ENCODE data around the gene SLC9A4.

SLC9A4 gene

GRCh38 chr2:102473020-102473419, at the start of gene SLC9A4:
SLC9A4 (plus strand) TSS chr2:102473226; CDS start chr2:102473760, 534 bp downstream.
- peak; percentile 69 for DNase-seq

GRCh38 chr2:102423368-102423767, 49.7 kb upstream of the SLC9A4 start:
- DNase-seq, result no peak

GRCh38 chr2:102424754-102425153, 48.3 kb upstream of the SLC9A4 start:
- DNase-seq, result peak; percentile 42

GRCh38 chr2:102425441-102426132, 47.4 kb upstream of the SLC9A4 start:
- no peak for DNase-seq

- DNase-seq, result no peak
Measured at GRCh38 chr2:102427249-102427648, 45.8 kb upstream of the SLC9A4 start.

- no peak for DNase-seq
Measured at GRCh38 chr2:102428573-102428972, 44.5 kb upstream of the SLC9A4 start.

- no peak for DNase-seq
Measured at GRCh38 chr2:102432386-102432785, 40.6 kb upstream of the SLC9A4 start.

GRCh38 chr2:102433973-102434654, 38.9 kb upstream of the SLC9A4 start:
- no peak for DNase-seq

- peak; percentile 53 for DNase-seq
Measured at GRCh38 chr2:102434655-102435381, 38.2 kb upstream of the SLC9A4 start.

- DNase-seq, result no peak
Measured at GRCh38 chr2:102435741-102436140, 37.3 kb upstream of the SLC9A4 start.

- DNase-seq, result no peak
Measured at GRCh38 chr2:102436323-102436722, 36.7 kb upstream of the SLC9A4 start.

- peak; percentile 12 for DNase-seq
Measured at GRCh38 chr2:102437122-102437521, 35.9 kb upstream of the SLC9A4 start.

- no peak for DNase-seq
Measured at GRCh38 chr2:102438111-102438510, 34.9 kb upstream of the SLC9A4 start.

- no peak for DNase-seq
Measured at GRCh38 chr2:102438578-102438977, 34.4 kb upstream of the SLC9A4 start.

- DNase-seq, result no peak
Measured at GRCh38 chr2:102439065-102439695, 33.8 kb upstream of the SLC9A4 start.

- peak; percentile 77 for DNase-seq
Measured at GRCh38 chr2:102442967-102443828, 29.8 kb upstream of the SLC9A4 start.

- DNase-seq, result no peak
Measured at GRCh38 chr2:102444233-102444632, 28.8 kb upstream of the SLC9A4 start.

- no peak for DNase-seq
Measured at GRCh38 chr2:102446936-102447335, 26.1 kb upstream of the SLC9A4 start.

GRCh38 chr2:102449370-102449974, 23.6 kb upstream of the SLC9A4 start:
- DNase-seq, result peak; percentile 75

- no peak for DNase-seq
Measured at GRCh38 chr2:102451968-102452367, 21.1 kb upstream of the SLC9A4 start.

GRCh38 chr2:102453501-102453900, 19.5 kb upstream of the SLC9A4 start:
- DNase-seq, result peak; percentile 40
